Astrocyte (in vitro differentiated cells and primary cell): ENCODE data around the gene SLC16A7.

Experiments
- EZH2 ChIP-seq: IDR thresholded peaks from 2 replicates; pipeline ENCODE4 v1.6.1; 2012; ENCODE audit warnings: mild to moderate bottlenecking, low read length, inconsistent platforms; ENCODE audit not compliant: insufficient read depth
- TF ChIP-seq, protein P1 (sequence below): IDR thresholded peaks from 2 replicates; pipeline ENCODE4 v1.5.1; 2011; ENCODE audit warnings: low read depth, mild to moderate bottlenecking, inconsistent platforms, low read length, moderate library complexity; ENCODE audit not compliant: insufficient read depth

DNA sequence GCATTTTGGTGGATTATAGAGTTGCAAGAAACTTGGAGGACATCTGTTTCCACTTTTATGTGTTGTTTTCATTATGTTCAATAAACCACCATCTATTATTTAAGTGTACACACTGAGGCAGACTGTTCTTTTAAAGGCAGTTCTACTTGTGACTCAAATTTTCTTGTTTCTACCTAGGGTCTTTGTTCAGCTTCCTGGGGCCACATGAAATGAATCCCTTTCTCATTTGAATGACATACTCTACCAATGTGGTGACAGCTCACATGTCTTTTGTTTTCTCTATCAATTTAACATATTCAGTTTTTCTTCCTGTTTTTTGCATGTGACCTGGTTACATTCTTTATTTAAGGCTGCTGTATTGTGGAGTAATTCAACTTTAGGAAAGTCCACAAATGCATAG, 7.9 kb downstream of the SLC16A7 start:
- TF ChIP-seq, protein P1, sequence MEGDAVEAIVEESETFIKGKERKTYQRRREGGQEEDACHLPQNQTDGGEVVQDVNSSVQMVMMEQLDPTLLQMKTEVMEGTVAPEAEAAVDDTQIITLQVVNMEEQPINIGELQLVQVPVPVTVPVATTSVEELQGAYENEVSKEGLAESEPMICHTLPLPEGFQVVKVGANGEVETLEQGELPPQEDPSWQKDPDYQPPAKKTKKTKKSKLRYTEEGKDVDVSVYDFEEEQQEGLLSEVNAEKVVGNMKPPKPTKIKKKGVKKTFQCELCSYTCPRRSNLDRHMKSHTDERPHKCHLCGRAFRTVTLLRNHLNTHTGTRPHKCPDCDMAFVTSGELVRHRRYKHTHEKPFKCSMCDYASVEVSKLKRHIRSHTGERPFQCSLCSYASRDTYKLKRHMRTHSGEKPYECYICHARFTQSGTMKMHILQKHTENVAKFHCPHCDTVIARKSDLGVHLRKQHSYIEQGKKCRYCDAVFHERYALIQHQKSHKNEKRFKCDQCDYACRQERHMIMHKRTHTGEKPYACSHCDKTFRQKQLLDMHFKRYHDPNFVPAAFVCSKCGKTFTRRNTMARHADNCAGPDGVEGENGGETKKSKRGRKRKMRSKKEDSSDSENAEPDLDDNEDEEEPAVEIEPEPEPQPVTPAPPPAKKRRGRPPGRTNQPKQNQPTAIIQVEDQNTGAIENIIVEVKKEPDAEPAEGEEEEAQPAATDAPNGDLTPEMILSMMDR, result no peak
- TF ChIP-seq EZH2, result no peak
